Loucy (cell line): Measurements from ENCODE around the gene ATF7.

Experiments
- H2AFZ ChIP-seq: fragments of 200-600 bp; sonication (generic); 2 replicates; pipeline ENCODE4 v1.6.0; 2016; ENCODE audit warnings: antibody characterized with exemption, mild to moderate bottlenecking, low read length, moderate library complexity
- H3F3A ChIP-seq: fragments of 200-600 bp; 2 replicates; pipeline ENCODE4 v1.6.0; 2016; ENCODE audit warnings: antibody characterized with exemption, low read depth, mild to moderate bottlenecking
- H3K27me3 ChIP-seq: fragments of 200-600 bp; sonication (generic); 2 replicates; pipeline ENCODE4 v1.6.1; 2014; ENCODE audit warnings: low read length, mild to moderate bottlenecking; ENCODE audit not compliant: insufficient read depth, poor library complexity, severe bottlenecking
- H3K36me3 ChIP-seq: fragments of 200-600 bp; sonication (generic); 2 replicates; pipeline ENCODE4 v1.6.1; 2016; ENCODE audit warnings: low read length; ENCODE audit not compliant: insufficient read depth
- H3K4me1 ChIP-seq: fragments of 200-600 bp; sonication (generic); 2 replicates; pipeline ENCODE4 v1.5.1; 2014; ENCODE audit warnings: low read length, mild to moderate bottlenecking; ENCODE audit not compliant: insufficient read depth, poor library complexity, severe bottlenecking
- H3K4me2 ChIP-seq: fragments of 200-600 bp; sonication (generic); 2 replicates; pipeline ENCODE4 v1.6.0; 2014; ENCODE audit warnings: antibody characterized with exemption, low read length, low read depth, mild to moderate bottlenecking; ENCODE audit not compliant: poor library complexity, severe bottlenecking
- H3K4me3 ChIP-seq: fragments of 200-600 bp; sonication (generic); 2 replicates; pipeline ENCODE4 v1.5.1; 2014; ENCODE audit warnings: low read length, mild to moderate bottlenecking, mixed read lengths; ENCODE audit not compliant: poor library complexity, severe bottlenecking
- H3K79me2 ChIP-seq: fragments of 200-600 bp; sonication (generic); 2 replicates; pipeline ENCODE4 v1.6.1; 2014; ENCODE audit warnings: low read length; ENCODE audit not compliant: insufficient read depth
- H3K9ac ChIP-seq: fragments of 200-600 bp; sonication (generic); 2 replicates; pipeline ENCODE4 v1.6.0; 2014; ENCODE audit warnings: mild to moderate bottlenecking, low read depth, low read length, moderate library complexity; ENCODE audit not compliant: poor library complexity, severe bottlenecking
- H3K9me2 ChIP-seq: fragments of 200-600 bp; sonication (generic); replicated peaks from 2 replicates; pipeline ENCODE4 v1.6.1; 2016; ENCODE audit warnings: low read depth, low read length, mixed read lengths
- H3K9me3 ChIP-seq: fragments of 200-600 bp; sonication (generic); 2 replicates; pipeline ENCODE4 v1.6.1; 2014; ENCODE audit warnings: mild to moderate bottlenecking, antibody characterized with exemption, low read length, low read depth; ENCODE audit not compliant: insufficient read depth
- H4K20me1 ChIP-seq: fragments of 200-600 bp; sonication (generic); 2 replicates; pipeline ENCODE4 v1.6.0; 2014; ENCODE audit warnings: antibody characterized with exemption, low read length, mild to moderate bottlenecking; ENCODE audit not compliant: insufficient read depth, poor library complexity, severe bottlenecking
- CTCF ChIP-seq: fragments of 200-600 bp; sonication (generic); conservative IDR thresholded peaks from 2 replicates; pipeline ENCODE4 v1.5.1; 2014; ENCODE audit warnings: mild to moderate bottlenecking, antibody characterized with exemption, low read length
- EZH2phosphoT487 ChIP-seq: fragments of 200-600 bp; IDR thresholded peaks from 2 replicates; pipeline ENCODE4 v1.6.1; 2018; ENCODE audit warnings: antibody characterized with exemption, mild to moderate bottlenecking, moderate library complexity, borderline replicate concordance

The ATF7 gene

GRCh38 chr12:53539526-53539925 is 86.7 kb downstream of the ATF7 start:
- no peak overlapping the region for H2AFZ ChIP-seq
- no peaks in the 10 kb centered on the region for H3K4me1 ChIP-seq
- H3K9me2 ChIP-seq = no peaks in the 10 kb centered on the region
- H3K9me3 ChIP-seq = no peaks in the 10 kb centered on the region
- no peak overlapping the region for H3K4me2 ChIP-seq
- H4K20me1 ChIP-seq = no peaks in the 10 kb centered on the region
- H3K79me2 ChIP-seq = no peaks in the 10 kb centered on the region
- H3K27me3 ChIP-seq = no peaks in the 10 kb centered on the region
- TF ChIP-seq CTCF (no peak), EZH2phosphoT487 (no peak)
- no peaks in the 10 kb centered on the region for H3F3A ChIP-seq
- H3K4me3 ChIP-seq = no peak overlapping the region
- H3K9ac ChIP-seq = no peak overlapping the region
- H3K36me3 ChIP-seq = peaks cover 49% of the 10 kb centered on the region; the same call in 1 of the 2 replicates

GRCh38 chr12:53538209-53538689 is 87.9 kb downstream of the ATF7 start:
- H2AFZ ChIP-seq = no peak overlapping the region
- no peak overlapping the region for H3K4me3 ChIP-seq
- TF ChIP-seq EZH2phosphoT487 (no peak), CTCF (no peak)
- H3F3A ChIP-seq = no peaks in the 10 kb centered on the region
- H3K79me2 ChIP-seq = no peaks in the 10 kb centered on the region
- H3K9ac ChIP-seq = no peak overlapping the region
- no peaks in the 10 kb centered on the region for H3K9me2 ChIP-seq
- H3K4me1 ChIP-seq = no peaks in the 10 kb centered on the region
- no peaks in the 10 kb centered on the region for H4K20me1 ChIP-seq
- H3K36me3 ChIP-seq = peaks cover 59% of the 10 kb centered on the region; the same call in 1 of the 2 replicates
- H3K9me3 ChIP-seq = no peaks in the 10 kb centered on the region
- no peak overlapping the region for H3K4me2 ChIP-seq
- H3K27me3 ChIP-seq = no peaks in the 10 kb centered on the region

DNA sequence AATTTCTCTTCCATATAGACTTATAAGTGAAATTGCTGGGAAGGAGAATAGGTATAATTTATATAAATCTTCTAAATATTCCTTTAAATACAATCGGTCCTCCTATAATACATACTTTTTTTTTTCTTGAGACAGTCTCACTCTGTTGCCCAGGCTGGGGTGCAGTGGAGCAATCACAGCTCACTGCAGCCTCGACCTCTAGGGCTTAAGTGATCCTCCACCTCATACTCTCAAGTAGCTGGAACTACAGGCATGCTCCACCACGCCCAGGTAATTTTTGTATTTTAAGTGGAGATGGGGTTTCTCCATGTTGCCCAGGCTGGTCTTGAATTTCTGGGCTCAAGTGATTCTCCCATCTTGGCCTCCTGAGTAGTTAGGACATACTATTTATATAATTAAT is 89.2 kb downstream of the ATF7 start:
- Histone ChIP-seq H3K36me3 (peaks cover 62% of the 10 kb centered on the region; the same call in 1 of the 2 replicates), H3K27me3 (no peaks in the 10 kb centered on the region), H3K9ac (no peak overlapping the region), H3K9me3 (no peaks in the 10 kb centered on the region), H3K79me2 (no peaks in the 10 kb centered on the region), H3K9me2 (no peaks in the 10 kb centered on the region), H4K20me1 (no peaks in the 10 kb centered on the region), H3F3A (no peaks in the 10 kb centered on the region), H3K4me2 (no peak overlapping the region), H3K4me1 (no peaks in the 10 kb centered on the region), H2AFZ (no peak overlapping the region), H3K4me3 (no peak overlapping the region)
- TF ChIP-seq EZH2phosphoT487 (no peak), CTCF (no peak)
